ENCODE measurements around the gene MGAT5. TPM values are rescaled to one million over a fixed set of nuclear protein-coding genes. Genes with fewer than 3 reads are reported as not detected.
A peak's percentile ranks its signal among the peaks of the same experiment; 100 is the strongest.
"Not testable (repeated sequence)": the region's sequence is repeated elsewhere in the genome, so short reads cannot be mapped to it uniquely, and the experiment has no call there.

Gene MGAT5
- total RNA-seq, 1 experiment from 2014 or later: 11.5 TPM

DNA sequence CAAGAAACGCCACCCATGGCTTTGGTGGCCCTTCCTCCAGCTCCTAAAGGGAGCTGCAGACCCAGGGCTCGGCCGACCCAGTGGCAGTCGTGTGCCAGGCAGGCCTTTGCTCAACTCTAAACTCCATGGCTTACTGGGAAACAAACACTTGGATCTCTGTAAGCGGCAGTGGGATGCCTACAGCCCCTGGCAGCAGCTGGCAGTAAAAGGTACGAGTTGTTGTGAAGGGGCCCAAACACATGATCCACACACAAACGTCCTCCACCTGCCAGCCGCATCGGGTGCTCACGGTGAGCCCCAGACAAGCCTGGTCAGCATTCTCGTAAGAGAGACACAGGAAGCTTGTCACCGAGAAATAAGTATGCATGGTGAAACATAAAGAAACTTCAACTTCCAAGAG, 214.9 kb downstream of the MGAT5 start:
- H3K9me3 ChIP-seq: no peaks in the 10 kb centered on the region
- no peak overlapping the region for H3K4me3 ChIP-seq
- no peak for DNase-seq

DNA sequence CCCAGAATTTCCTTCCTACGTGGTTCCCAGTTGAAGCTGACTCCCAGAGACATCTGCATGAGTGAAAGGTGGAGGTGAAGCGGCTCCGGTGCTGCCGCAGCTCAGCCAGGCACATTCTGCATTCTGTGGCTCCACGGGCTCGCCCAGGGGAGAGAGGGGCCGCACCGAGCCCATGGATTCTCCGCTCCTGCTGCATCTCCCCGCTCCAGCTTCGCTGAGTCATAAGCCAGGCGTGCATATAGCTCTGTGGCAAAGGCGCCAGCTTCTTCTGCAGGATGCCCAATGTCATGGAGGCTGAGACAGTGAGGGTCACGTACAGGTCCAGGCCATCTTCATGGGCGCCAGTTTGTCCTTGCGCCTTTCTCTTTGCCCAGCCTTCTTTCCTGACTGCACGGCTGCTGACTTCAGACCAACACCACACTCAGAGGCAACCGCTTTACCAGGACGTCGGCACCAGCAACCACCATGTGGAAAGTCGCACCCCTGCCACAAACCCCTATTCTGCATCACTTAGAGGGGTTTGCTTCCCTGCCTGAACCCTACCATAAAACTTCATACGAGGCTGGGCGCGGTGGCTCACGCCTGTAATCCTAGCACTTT, 215.7 kb downstream of the MGAT5 start:
- no peak for DNase-seq
- Histone ChIP-seq H3K27me3 (no peaks in the 10 kb centered on the region), H3K9me3 (no peaks in the 10 kb centered on the region), H3K4me3 (no peak overlapping the region), H3K36me3 (no peaks in the 10 kb centered on the region; the same call in 1 of the 2 replicates)

More for the DNA sequence above, 214.9 kb downstream of the MGAT5 start:
- no peaks in the 10 kb centered on the region for H3K27me3 ChIP-seq
- no peaks in the 10 kb centered on the region; the same call in 1 of the 2 replicates for H3K36me3 ChIP-seq

- H3K36me3 ChIP-seq: no peaks in the 10 kb centered on the region; the same call in 1 of the 2 replicates
- H3K9me3 ChIP-seq: no peaks in the 10 kb centered on the region
- no peak overlapping the region for H3K4me3 ChIP-seq
- no peaks in the 10 kb centered on the region for H3K27me3 ChIP-seq
- no peak for DNase-seq
Measured at GRCh38 chr2:134470561-134471168, 216.8 kb downstream of the MGAT5 start.

DNA sequence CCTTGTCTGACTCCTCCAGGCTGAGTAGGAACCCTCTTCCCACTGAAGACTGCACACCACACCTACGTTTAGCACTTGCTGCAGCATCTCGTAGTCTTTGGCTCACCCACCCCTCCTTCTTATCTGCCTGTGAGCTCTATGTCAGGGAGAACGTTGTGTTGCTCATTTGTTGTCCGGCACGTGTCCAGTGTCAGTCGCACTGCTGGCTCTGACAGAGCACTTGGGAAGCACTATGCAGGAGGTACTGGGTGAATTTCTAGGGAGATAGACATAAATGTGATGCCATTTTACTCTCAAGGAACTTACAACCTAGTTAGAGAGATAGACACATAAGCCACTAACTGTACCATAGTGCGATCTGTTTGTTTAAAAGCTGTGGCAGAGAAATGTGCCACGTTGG, 223.1 kb downstream of the MGAT5 start:
- H3K4me3 ChIP-seq, H3K36me3 ChIP-seq, H3K9me3 ChIP-seq, DNase-seq, H3K27me3 ChIP-seq: not testable (repeated sequence)

GRCh38 chr2:134479696-134480330, 225.9 kb downstream of the MGAT5 start:
- H3K4me3 ChIP-seq: no peak overlapping the region
- no peaks in the 10 kb centered on the region for H3K27me3 ChIP-seq
- H3K9me3 ChIP-seq: no peaks in the 10 kb centered on the region
- DNase-seq: no peak
- no peaks in the 10 kb centered on the region for H3K36me3 ChIP-seq

DNA sequence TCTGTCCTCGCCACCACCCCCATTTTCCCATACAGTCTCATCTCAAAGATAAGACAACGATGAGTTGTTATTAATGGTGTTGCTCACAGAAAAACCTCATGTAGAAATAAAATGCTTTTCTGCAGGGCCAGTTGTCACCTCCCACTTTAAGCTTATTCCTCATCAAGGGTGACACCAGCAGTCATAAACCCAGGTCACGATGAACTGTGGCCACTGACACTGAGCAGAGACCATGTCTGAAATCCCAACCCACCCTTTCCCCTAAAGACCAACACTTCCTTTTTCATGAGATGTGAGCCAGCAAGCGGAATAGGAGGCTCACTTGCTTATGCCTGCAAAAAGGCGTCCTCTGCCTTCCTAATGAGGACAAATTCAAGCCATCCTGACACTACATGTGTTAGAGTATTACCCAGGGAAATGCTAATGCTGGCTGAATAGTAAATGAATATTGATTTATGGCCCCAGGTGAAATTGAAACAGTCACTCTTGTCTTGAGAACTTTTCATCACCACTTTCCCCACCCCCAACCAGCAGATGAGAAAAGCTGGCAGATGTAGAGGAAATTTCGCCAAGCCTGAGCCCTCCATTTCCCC, 228.4 kb downstream of the MGAT5 start:
- H3K9me3 ChIP-seq: no peaks in the 10 kb centered on the region
- no peak overlapping the region for H3K4me3 ChIP-seq
- DNase-seq: no peak
- no peaks in the 10 kb centered on the region for H3K36me3 ChIP-seq
- no peaks in the 10 kb centered on the region for H3K27me3 ChIP-seq

- Histone ChIP-seq H3K9me3 (no peaks in the 10 kb centered on the region), H3K36me3 (no peaks in the 10 kb centered on the region), H3K4me3 (no peak overlapping the region), H3K27me3 (no peaks in the 10 kb centered on the region)
- DNase-seq: no peak
Measured at GRCh38 chr2:134482766-134483340, 229.0 kb downstream of the MGAT5 start.

DNA sequence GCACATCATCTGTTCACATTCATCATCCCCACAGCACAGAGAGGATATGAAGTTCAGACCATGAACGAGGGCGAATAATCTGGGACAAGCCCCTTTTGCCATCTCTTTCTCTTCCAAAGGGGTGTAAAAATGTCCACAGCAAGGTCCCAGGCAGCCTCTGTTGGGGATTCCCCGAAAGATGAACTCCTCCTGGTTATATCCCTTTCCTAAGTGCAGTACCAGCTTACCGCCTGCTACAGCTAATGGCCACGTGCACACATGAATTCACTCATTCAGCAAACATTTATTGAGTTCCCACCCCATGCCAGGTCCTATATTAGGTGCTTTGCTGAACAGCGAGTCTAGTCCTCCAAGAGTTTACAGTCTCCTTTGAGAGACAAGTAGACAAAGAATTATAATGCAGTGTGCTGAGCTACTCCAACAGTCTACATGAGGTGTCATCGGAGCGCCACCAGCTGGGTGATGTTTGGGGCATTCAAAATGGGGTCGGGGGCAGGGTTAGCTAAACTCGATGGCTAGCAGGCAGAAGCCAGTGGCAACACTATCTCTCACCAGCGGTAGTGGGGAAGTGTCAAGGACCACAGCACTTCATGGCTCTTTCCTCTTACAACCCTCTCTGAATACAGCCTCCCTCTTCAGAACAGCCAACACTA, 236.0 kb downstream of the MGAT5 start:
- Histone ChIP-seq H3K27me3 (no peaks in the 10 kb centered on the region), H3K9me3 (no peaks in the 10 kb centered on the region), H3K36me3 (no peaks in the 10 kb centered on the region), H3K4me3 (no peak overlapping the region)
- DNase-seq: no peak

- H3K36me3 ChIP-seq: no peaks in the 10 kb centered on the region
- no peak overlapping the region for H3K4me3 ChIP-seq
- H3K9me3 ChIP-seq: no peaks in the 10 kb centered on the region
- H3K27me3 ChIP-seq: no peaks in the 10 kb centered on the region
- DNase-seq: no peak
Measured at GRCh38 chr2:134490559-134490958, 236.7 kb downstream of the MGAT5 start.

GRCh38 chr2:134491022-134491421, 237.2 kb downstream of the MGAT5 start:
- H3K36me3 ChIP-seq: no peaks in the 10 kb centered on the region
- no peak for DNase-seq
- H3K9me3 ChIP-seq: no peaks in the 10 kb centered on the region
- no peaks in the 10 kb centered on the region for H3K27me3 ChIP-seq
- H3K4me3 ChIP-seq: no peak overlapping the region

DNA sequence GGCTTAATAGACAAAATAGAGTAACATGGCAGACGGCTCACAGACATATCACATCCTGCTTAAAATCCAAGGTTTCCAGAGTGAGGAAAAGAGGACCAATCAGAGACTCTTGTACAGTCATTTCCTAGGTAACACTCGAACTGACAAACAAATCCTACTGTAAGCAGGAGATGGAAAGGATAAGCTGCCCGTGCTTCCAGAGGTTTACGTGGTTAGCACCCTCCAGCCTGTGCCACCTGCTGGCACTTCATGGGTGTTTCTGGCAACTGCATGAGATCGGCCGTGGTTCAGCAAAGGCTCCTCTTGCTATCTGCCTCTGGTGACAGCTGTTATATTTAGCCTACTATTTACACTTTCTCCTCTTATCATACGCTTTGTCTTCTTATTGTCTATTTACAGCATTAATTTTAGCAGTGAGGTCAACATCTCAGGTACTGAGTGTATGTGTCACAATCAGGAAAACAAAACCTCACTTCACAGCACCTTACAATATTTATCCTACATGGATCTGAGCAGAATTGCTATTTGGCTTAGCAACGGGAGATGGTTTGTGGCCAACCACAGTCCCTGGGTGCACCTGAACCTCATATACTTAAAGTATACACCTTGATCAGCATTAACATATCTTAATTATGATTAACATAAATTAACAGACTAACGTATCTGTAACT, 238.0 kb downstream of the MGAT5 start:
- no peaks in the 10 kb centered on the region for H3K36me3 ChIP-seq
- H3K9me3 ChIP-seq: no peaks in the 10 kb centered on the region
- H3K27me3 ChIP-seq: no peaks in the 10 kb centered on the region
- no peak overlapping the region for H3K4me3 ChIP-seq
- peak; percentile 11 for DNase-seq

- no peaks in the 10 kb centered on the region for H3K9me3 ChIP-seq
- no peaks in the 10 kb centered on the region for H3K27me3 ChIP-seq
- H3K4me3 ChIP-seq: no peak overlapping the region
Measured at GRCh38 chr2:134493797-134494196, 239.9 kb downstream of the MGAT5 start.

DNA sequence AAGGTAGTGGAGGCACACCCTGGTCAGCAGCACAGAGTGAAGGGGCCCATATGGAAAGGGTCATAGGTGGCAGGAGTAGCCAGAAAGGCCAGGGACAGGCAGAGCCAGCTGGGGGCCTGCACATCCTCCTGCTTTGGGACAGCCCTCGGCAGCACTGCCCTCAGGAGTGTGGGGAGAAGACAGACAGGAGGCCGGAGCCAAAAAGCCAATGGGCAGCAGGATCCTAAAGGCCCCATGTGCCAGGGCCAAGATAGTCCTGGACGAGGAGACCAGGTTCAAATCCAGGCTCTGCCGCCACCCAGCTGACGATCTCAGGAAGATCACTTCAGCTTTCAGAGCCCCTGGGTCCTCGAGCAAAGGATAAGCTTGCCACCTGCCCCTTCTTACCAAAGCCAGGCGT, 244.8 kb downstream of the MGAT5 start:
- no peaks in the 10 kb centered on the region for H3K9me3 ChIP-seq
- no peak for DNase-seq
- no peak overlapping the region for H3K4me3 ChIP-seq
- no peaks in the 10 kb centered on the region; the same call in 1 of the 2 replicates for H3K27me3 ChIP-seq
- no peaks in the 10 kb centered on the region for H3K36me3 ChIP-seq

More at GRCh38 chr2:134493797-134494196, 239.9 kb downstream of the MGAT5 start:
- no peak for DNase-seq
- no peaks in the 10 kb centered on the region for H3K36me3 ChIP-seq

DNA sequence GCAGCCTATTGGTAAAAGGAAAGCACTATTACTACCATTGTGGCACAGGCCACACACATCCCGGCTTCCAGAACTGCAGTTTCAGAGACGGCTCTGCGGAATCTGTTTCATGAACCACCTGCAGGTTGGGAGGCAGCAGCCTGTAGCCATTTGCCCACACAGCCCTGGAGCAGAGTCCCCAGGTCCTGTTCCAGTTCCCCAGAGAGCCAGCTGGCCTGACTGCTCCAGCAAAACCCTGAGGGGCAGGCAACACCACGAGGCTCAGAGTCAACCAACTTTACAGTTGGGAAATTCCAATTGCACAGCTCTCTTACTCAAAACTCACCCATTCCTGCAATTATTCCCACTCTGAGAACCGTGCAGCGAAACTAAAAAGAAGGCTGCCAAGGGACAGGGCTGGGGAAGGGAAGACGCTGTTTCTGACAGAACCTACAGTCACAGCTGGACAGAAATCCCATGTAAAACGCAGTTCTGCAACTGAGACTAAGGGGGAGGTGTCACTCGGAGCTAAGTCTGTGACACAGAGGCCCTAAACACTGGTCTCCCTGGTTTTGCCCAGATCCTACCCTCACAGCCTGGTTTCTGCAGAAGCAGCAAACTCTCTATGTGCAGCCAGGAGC, 245.5 kb downstream of the MGAT5 start:
- DNase-seq: no peak
- Histone ChIP-seq H3K4me3 (no peak overlapping the region), H3K9me3 (no peaks in the 10 kb centered on the region), H3K27me3 (no peaks in the 10 kb centered on the region; the same call in 1 of the 2 replicates), H3K36me3 (no peaks in the 10 kb centered on the region)

- H3K27me3 ChIP-seq: no peaks in the 10 kb centered on the region; the same call in 1 of the 2 replicates
- no peaks in the 10 kb centered on the region for H3K9me3 ChIP-seq
- H3K4me3 ChIP-seq: no peak overlapping the region
- H3K36me3 ChIP-seq: no peaks in the 10 kb centered on the region
- DNase-seq: no peak
Measured at GRCh38 chr2:134500211-134500935, 246.5 kb downstream of the MGAT5 start.

Data from MG63 (cell line).